ENCODE data around the gene FAM50B. TPM values are rescaled to one million over a fixed set of nuclear protein-coding genes. Genes with fewer than 3 reads are reported as not detected.

The FAM50B gene
- total RNA-seq, 2 experiments from 2014 or later = 2.7 to 2.8 TPM

DNA sequence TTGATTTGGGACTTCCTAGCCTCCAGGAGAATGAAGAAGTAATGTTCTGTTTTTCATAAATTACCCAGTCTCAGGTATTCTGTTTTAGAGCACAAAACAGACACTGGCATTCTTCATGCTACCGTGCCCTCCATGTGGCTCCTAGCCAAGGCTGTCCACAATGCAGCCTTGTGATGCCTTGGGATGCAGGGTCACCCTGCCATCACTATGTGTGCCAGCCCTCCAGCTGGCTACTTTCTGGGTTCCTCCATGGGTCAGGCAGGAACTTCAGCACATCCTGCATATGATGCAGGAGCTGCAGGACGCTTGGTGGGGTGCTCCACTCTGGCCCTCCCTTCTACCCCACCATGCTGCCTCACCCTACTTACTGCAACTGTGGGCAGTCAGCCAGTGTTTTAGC is 38.0 kb upstream of the FAM50B start:
- ATAC-seq (ENCODE audit: poor library complexity) = no peak
- ChIA-PET POLR2A (no interaction called here), CTCF (no interaction called here)
- H3K27ac ChIP-seq (ENCODE audit: low read depth in 1 of 2, low read length in 2 of 2) = no peak overlapping the region
- no peaks in the 10 kb centered on the region for H3K36me3 ChIP-seq (ENCODE audit: insufficient read depth, low read length)
- peaks cover 4% of the 10 kb centered on the region for H3K27me3 Mint-ChIP-seq
- no peaks in the 10 kb centered on the region for H3K36me3 Mint-ChIP-seq (ENCODE audit: low read depth)
- H3K4me3 ChIP-seq (ENCODE audit: low read length) = no peak overlapping the region
- DNase-seq = no peak
- TF ChIP-seq, protein P1, sequence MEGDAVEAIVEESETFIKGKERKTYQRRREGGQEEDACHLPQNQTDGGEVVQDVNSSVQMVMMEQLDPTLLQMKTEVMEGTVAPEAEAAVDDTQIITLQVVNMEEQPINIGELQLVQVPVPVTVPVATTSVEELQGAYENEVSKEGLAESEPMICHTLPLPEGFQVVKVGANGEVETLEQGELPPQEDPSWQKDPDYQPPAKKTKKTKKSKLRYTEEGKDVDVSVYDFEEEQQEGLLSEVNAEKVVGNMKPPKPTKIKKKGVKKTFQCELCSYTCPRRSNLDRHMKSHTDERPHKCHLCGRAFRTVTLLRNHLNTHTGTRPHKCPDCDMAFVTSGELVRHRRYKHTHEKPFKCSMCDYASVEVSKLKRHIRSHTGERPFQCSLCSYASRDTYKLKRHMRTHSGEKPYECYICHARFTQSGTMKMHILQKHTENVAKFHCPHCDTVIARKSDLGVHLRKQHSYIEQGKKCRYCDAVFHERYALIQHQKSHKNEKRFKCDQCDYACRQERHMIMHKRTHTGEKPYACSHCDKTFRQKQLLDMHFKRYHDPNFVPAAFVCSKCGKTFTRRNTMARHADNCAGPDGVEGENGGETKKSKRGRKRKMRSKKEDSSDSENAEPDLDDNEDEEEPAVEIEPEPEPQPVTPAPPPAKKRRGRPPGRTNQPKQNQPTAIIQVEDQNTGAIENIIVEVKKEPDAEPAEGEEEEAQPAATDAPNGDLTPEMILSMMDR (IDR thresholded peaks at IDR 0.05) = no peak
- H3K9me3 ChIP-seq (ENCODE audit: control insufficient read depth in 1 of 2, insufficient read depth in 1 of 2, low read length in 2 of 2) = no peaks in the 10 kb centered on the region
- intact Hi-C loops (cut with DNase I, micrococcal nuclease) = no loop called here
- H3K27me3 ChIP-seq (ENCODE audit: control insufficient read depth in 1 of 2, insufficient read depth in 2 of 2, low read length in 2 of 2) = peaks cover 0 to 3% of the 10 kb centered on the region in 2 experiments
- no peaks in the 10 kb centered on the region for H3K9me3 Mint-ChIP-seq
- no peaks in the 10 kb centered on the region for H3K4me1 ChIP-seq (ENCODE audit: insufficient read depth, low read length)
- H3K27ac Mint-ChIP-seq = no peak overlapping the region
- no peak overlapping the region for H3K4me3 Mint-ChIP-seq
- no peaks in the 10 kb centered on the region for H3K4me1 Mint-ChIP-seq (ENCODE audit: low read depth)

DNA sequence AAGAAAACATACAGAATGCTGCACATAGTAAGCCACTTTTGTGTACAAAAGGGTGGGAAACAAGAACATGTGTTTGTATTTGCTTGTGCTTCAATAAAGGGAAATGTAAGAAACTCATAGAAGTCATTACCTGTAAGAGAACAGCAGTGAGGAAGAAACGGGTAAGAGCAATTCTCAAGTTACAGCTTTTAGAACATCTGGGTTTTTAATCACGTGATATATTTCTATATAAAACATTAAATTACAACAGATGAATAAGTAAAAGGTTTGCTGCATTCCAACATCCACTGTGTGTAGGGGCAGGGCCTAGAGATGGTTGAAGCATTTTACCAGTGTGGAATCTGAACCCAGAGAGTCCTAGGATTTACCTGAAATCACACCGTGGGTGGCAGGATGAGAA is 36.6 kb upstream of the FAM50B start:
- TF ChIP-seq, protein P1 (IDR thresholded peaks at IDR 0.05) = no peak
- ChIA-PET POLR2A (no interaction called here), CTCF (no interaction called here)
- Histone ChIP-seq H3K36me3 (ENCODE audit: insufficient read depth, low read length) (no peaks in the 10 kb centered on the region), H3K4me3 (ENCODE audit: low read length) (no peak overlapping the region), H3K27ac (ENCODE audit: low read depth in 1 of 2, low read length in 2 of 2) (no peak overlapping the region), H3K4me1 (ENCODE audit: insufficient read depth, low read length) (no peaks in the 10 kb centered on the region), H3K9me3 (ENCODE audit: control insufficient read depth in 1 of 2, insufficient read depth in 1 of 2, low read length in 2 of 2) (no peaks in the 10 kb centered on the region), H3K27me3 (ENCODE audit: control insufficient read depth in 1 of 2, insufficient read depth in 2 of 2, low read length in 2 of 2) (peaks cover 0 to 3% of the 10 kb centered on the region in 2 experiments)
- Mint-ChIP-seq H3K27me3 (peaks cover 4% of the 10 kb centered on the region), H3K9me3 (no peaks in the 10 kb centered on the region), H3K4me3 (no peak overlapping the region), H3K36me3 (ENCODE audit: low read depth) (no peaks in the 10 kb centered on the region), H3K27ac (no peak overlapping the region), H3K4me1 (ENCODE audit: low read depth) (no peaks in the 10 kb centered on the region)
- no peak for ATAC-seq (ENCODE audit: poor library complexity)
- intact Hi-C loops (cut with DNase I, micrococcal nuclease) = no loop called here
- no peak for DNase-seq

DNA sequence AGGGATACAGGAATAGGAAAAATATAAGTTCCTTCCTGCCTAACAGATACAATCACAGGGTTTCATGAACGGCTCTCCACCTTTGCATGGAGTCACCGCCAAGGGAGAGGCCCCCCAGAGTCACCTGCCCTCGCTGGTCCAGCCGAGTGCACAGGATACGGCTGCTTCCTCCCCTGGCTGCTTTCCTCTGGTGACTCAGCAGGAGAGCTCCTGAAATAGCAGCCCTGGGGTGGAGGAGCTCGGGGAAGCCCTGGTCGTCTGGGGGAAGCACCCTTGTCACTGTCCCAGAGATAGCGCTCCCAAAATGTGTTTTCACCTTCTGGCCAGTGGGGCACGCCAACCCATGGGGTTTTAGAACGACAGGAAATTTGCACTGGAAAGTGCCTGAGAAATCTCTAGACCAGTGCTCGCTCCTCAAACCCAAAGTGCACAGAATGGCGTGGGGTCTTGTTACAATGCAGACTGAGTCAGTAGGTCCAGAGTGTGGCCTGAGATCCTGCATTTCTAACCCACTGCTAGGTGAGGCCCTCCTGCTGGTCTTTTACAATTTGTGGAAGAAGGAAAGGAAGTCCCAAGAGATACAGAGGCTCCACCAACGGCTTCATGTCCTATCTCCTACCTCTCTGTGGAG is 35.9 kb upstream of the FAM50B start:
- CTCF ChIA-PET = no interaction called here
- Mint-ChIP-seq H3K36me3 (ENCODE audit: low read depth) (no peaks in the 10 kb centered on the region), H3K4me1 (ENCODE audit: low read depth) (no peaks in the 10 kb centered on the region), H3K9me3 (no peaks in the 10 kb centered on the region), H3K27me3 (peaks cover 4% of the 10 kb centered on the region), H3K27ac (no peak overlapping the region), H3K4me3 (no peak overlapping the region)
- Histone ChIP-seq H3K9me3 (ENCODE audit: control insufficient read depth in 1 of 2, insufficient read depth in 1 of 2, low read length in 2 of 2) (no peaks in the 10 kb centered on the region), H3K27ac (ENCODE audit: low read depth in 1 of 2, low read length in 2 of 2) (no peak overlapping the region), H3K36me3 (ENCODE audit: insufficient read depth, low read length) (no peaks in the 10 kb centered on the region), H3K4me3 (ENCODE audit: low read length) (no peak overlapping the region), H3K4me1 (ENCODE audit: insufficient read depth, low read length) (no peaks in the 10 kb centered on the region), H3K27me3 (ENCODE audit: control insufficient read depth in 1 of 2, insufficient read depth in 2 of 2, low read length in 2 of 2) (peaks cover 0 to 3% of the 10 kb centered on the region in 2 experiments)
- POLR2A ChIA-PET = interaction anchor here (1.5 kb wide), 1 partner anchor 34 kb away, joined by 4 read pairs; no protein-coding TSS in a partner anchor
- intact Hi-C loops (cut with DNase I, micrococcal nuclease) = no loop called here
- ATAC-seq (ENCODE audit: poor library complexity) (no peak), DNase-seq (peak in 2 of 14 experiments; percentile 16)
- TF ChIP-seq, protein P1 (IDR thresholded peaks at IDR 0.05) = no peak
